NCI-H1048 (cell line): ENCODE results near the gene TMEM126B.

Source experiments
- DNase-seq: peaks from one replicate; lab custom pipeline; 2025; lab: John Stamatoyannopoulos, UW

The TMEM126B gene

GRCh38 chr11:85682330-85683305 lies 54.2 kb downstream of the TMEM126B start:
- no peak for DNase-seq

DNA sequence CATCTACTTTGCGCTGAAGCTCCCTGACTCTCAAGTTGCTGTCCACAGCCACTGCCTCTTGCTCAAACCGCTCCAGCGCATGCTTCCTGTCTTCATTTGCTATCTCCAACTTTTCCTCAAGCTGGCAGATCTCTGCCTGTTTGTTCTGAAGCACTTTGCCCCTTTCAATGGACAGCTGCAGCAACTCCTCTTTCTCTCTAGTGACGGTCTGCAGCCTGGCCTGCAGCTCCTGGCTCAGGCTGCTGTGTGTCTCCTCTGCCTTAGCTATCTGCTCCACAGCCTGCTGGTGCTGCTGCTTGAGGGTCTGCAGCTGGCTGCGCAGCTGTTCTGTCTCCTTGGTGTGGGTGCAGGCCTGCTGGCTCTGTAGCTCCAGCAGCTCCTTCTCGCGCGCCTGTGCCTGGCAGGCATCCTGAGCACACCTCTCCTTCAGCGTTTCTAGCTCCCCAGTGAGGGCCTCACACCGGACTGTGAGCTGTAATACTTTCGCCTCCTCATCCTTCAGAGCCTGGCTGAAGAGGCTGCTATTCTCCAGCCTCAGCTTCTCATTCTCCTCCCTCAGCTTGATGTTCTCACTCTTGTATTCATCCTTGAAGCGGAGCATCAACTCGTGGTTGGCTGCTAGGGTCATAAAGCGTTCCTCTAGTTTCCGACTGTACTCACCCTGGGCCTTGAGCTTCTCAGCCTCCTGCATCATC lies 56.9 kb downstream of the TMEM126B start:
- DNase-seq, result no peak

DNA sequence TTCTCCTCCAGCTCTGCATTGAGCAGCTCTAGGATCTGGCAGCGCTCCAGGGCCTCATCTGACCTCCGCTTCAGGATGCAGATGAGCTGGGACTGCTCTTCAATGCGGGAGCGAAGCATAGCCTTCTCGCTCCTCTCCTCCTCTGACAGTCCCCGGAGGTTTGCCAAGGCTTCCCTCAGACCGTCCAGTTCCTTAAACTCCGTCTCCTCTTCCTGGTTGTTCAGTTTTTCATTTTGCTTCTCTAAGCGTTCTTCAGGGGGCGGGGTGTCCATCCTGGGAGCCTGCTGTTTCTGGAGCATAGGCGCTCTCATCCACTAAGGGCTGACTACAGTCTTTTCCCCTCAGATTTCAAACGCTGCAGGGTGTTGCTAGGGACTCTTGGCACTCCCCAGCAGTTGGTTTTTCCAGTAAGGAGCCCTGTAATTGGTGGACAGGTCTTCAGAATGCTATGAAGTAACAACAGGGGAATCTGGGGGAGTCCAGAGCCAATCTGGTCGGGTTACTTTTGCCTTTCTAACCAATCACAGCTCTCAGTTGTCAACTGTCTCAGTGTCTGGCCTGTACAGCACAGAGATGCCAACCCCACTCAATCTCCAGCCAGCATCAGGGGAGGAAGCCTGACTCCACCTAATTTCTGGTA lies 57.5 kb downstream of the TMEM126B start, which contains the start of gene CCDC89:
TSS of gene CCDC89 (minus strand) at position 376 of the 640 bp plus-strand sequence. CDS start at position 311, 65 bp downstream.
- DNase-seq, result no peak
